Endothelial cell of umbilical vein (primary cell): ENCODE measurements around the gene EPDR1. TPM values are rescaled to one million over a fixed set of nuclear protein-coding genes. Genes with fewer than 3 reads are reported as not detected.

ENCODE experiments used
- BruUV-seq: library from RNA; stranded (reverse); fragments of 400-500 nt; replicated peaks from 2 replicates; lab custom pipeline; 2021; lab: Mats Ljungman, UMichigan
- CTCF ChIA-PET: fragments of 300-600, 350-600 bp; sonication (Branson Sonifier 250); formaldehyde crosslinking; loops from one replicate; lab custom pipeline; 2021; ENCODE audit warnings: antibody characterized with exemption, inconsistent platforms; lab: Charles Lee
- POLR2A ChIA-PET: fragments of 300-600, 350-600 bp; sonication (Branson Sonifier 250); formaldehyde crosslinking; loops from one replicate; lab custom pipeline; 2021; ENCODE audit warnings: antibody characterized with exemption, inconsistent platforms; lab: Charles Lee
- DNase-seq: peaks from one replicate; pipeline ENCODE4 v3.0.0-alpha.2; 2011; ENCODE audit warnings: low read depth, low spot score
- FAIRE-seq: peaks from 2 replicates; lab custom pipeline; 2011; peaks lifted over from hg19 to GRCh38; lab: Jason Lieb, UNC
- H2AFZ ChIP-seq: 2 replicates; pipeline ENCODE4 v1.6.0; 2012; ENCODE audit warnings: low read depth, low read length, control low read depth, inconsistent platforms
- H3K27ac ChIP-seq: 2 replicates; pipeline ENCODE4 v1.5.1; 2011; ENCODE audit warnings: low read depth, mild to moderate bottlenecking, control low read depth, low read length, moderate library complexity; ENCODE audit not compliant: insufficient read depth
- H3K27me3 ChIP-seq, 2 experiments: 2 replicates each; pipeline versions ENCODE4 v1.6.0 to v1.6.1; 2011; ENCODE audit warnings: low read length in 2 of 2, mixed read lengths in 1 of 2; ENCODE audit not compliant: control insufficient read depth in 2 of 2, insufficient read depth in 2 of 2
- H3K36me3 ChIP-seq, 2 experiments: 2 replicates in 1 of 2; 3 replicates in 1 of 2; pipeline ENCODE4 v1.5.1; 2011; ENCODE audit warnings: low read length in 2 of 2, mild to moderate bottlenecking in 1 of 2, moderate library complexity in 1 of 2; ENCODE audit not compliant: control insufficient read depth in 2 of 2, insufficient read depth in 2 of 2; ENCODE audit errors: extremely low read depth in 1 of 2
- H3K4me1 ChIP-seq: 3 replicates; pipeline ENCODE4 v1.5.1; 2011; ENCODE audit warnings: mild to moderate bottlenecking, low read length; ENCODE audit not compliant: control insufficient read depth, insufficient read depth; ENCODE audit errors: extremely low read depth
- H3K4me2 ChIP-seq: 2 replicates; pipeline ENCODE4 v1.6.1; 2011; ENCODE audit warnings: low read length, control low read depth, mixed read lengths; ENCODE audit not compliant: insufficient read depth
- H3K4me3 ChIP-seq, 3 experiments: fragments of 200-600 bp in 1 of 3; sonication (generic), shearing (Covaris generic) in 1 of 3; replicated peaks in 1 of 3; 2 replicates each; pipeline ENCODE4 v1.5.1; 2011 to 2016; ENCODE audit warnings: control low read depth in 3 of 3, low read length in 3 of 3, mild to moderate bottlenecking in 2 of 3, inconsistent platforms in 1 of 3, low read depth in 1 of 3, moderate library complexity in 1 of 3; ENCODE audit not compliant: insufficient read depth in 1 of 3
- H3K79me2 ChIP-seq: 2 replicates; pipeline ENCODE4 v1.6.0; 2012; ENCODE audit warnings: low read length, inconsistent platforms; ENCODE audit not compliant: control insufficient read depth, insufficient read depth
- H3K9ac ChIP-seq: replicated peaks from 2 replicates; pipeline ENCODE3; 2011; ENCODE audit warnings: low read length, control low read depth; ENCODE audit not compliant: insufficient read depth; ENCODE audit errors: extremely low read depth
- H3K9me1 ChIP-seq: replicated peaks from 3 replicates; pipeline ENCODE4 v1.6.0; 2011; ENCODE audit warnings: mild to moderate bottlenecking, low read length; ENCODE audit not compliant: control insufficient read depth, insufficient read depth; ENCODE audit errors: extremely low read depth
- H3K9me3 ChIP-seq: replicated peaks from 2 replicates; pipeline ENCODE4 v1.5.1; 2012; ENCODE audit warnings: low read length, inconsistent platforms; ENCODE audit not compliant: control insufficient read depth, insufficient read depth
- H4K20me1 ChIP-seq: replicated peaks from 2 replicates; pipeline ENCODE3; 2011; ENCODE audit warnings: mild to moderate bottlenecking, low read length; ENCODE audit not compliant: control insufficient read depth, insufficient read depth; ENCODE audit errors: extremely low read depth
- GATA2 ChIP-seq: IDR thresholded peaks from 2 replicates; pipeline ENCODE4 v1.7.0; 2011; ENCODE audit warnings: low read depth, mild to moderate bottlenecking, moderate library complexity, mixed read lengths, low read length; ENCODE audit not compliant: insufficient read length, insufficient read depth
- dilution Hi-C: fragments of 300-500 bp; cut with MboI; formaldehyde crosslinking; loops from one replicate; pipeline ENCODE4 v1.15.0; 2019; ENCODE audit warnings: low sequenced_read_pairs; ENCODE audit not compliant: extremely low pct_ligation_motif_present
- intact Hi-C: fragments of 100-400 bp; cut with micrococcal nuclease; formaldehyde crosslinking; loops from one replicate; pipeline ENCODE4 v1.10.0; 2022
- polyA plus RNA-seq, 4 experiments: library from polyadenylated mRNA; depleted of rRNA in 3 of 4; stranded (reverse) in 3 of 4; unstranded in 1 of 4; fragments of >200 nt; gene quantifications; 2 replicates each; pipeline versions ENCODE4 v1.2.1 to v1.2.3, GENCODE V29; 2011 to 2012; ENCODE audit warnings: missing spikeins in 1 of 4
- total RNA-seq: library from RNA; stranded (reverse); gene quantifications from 2 replicates; pipeline ENCODE4 v1.2.3, GENCODE V29; 2021
- TF ChIP-seq, protein P1 (sequence below), 2 donors: IDR thresholded peaks; 1 replicate in 1 of 2; 2 replicates in 1 of 2; pipeline ENCODE4 v1.5.1; 2011; ENCODE audit warnings: low read length in 2 of 2, mild to moderate bottlenecking in 2 of 2, moderate library complexity in 2 of 2, control low read depth in 1 of 2, inconsistent platforms in 1 of 2, low read depth in 1 of 2; ENCODE audit not compliant: insufficient read depth in 1 of 2; ENCODE audit errors: extremely low read depth in 1 of 2

Gene EPDR1
- total and polyA plus RNA-seq, 2 donors (not counting 3 experiments of a cell fraction or from before 2014, with no cell fraction given): 0.40 to 0.66 TPM

- FAIRE-seq: peak; percentile 63
- ChIA-PET CTCF (interaction anchor here (0.5 to 3.6 kb wide), 27 partner anchors 9 to 459 kb away, joined by 3 to 23 read pairs (median 5); no protein-coding TSS in a partner anchor), POLR2A (no interaction called here)
- TF ChIP-seq GATA2: no peak
- TF ChIP-seq, protein P1, sequence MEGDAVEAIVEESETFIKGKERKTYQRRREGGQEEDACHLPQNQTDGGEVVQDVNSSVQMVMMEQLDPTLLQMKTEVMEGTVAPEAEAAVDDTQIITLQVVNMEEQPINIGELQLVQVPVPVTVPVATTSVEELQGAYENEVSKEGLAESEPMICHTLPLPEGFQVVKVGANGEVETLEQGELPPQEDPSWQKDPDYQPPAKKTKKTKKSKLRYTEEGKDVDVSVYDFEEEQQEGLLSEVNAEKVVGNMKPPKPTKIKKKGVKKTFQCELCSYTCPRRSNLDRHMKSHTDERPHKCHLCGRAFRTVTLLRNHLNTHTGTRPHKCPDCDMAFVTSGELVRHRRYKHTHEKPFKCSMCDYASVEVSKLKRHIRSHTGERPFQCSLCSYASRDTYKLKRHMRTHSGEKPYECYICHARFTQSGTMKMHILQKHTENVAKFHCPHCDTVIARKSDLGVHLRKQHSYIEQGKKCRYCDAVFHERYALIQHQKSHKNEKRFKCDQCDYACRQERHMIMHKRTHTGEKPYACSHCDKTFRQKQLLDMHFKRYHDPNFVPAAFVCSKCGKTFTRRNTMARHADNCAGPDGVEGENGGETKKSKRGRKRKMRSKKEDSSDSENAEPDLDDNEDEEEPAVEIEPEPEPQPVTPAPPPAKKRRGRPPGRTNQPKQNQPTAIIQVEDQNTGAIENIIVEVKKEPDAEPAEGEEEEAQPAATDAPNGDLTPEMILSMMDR (IDR thresholded peaks at IDR 0.05; ENCODE audit: extremely low read depth in 1 of 2, insufficient read depth in 1 of 2, low read depth in 1 of 2, low read length in 2 of 2): peak; percentile 54 to 66
- Histone ChIP-seq H2AFZ (peak within 1 kb of the TSS; percentile 51), H3K27me3 (peaks cover 31 to 42% of the 10 kb centered on the region in 2 experiments), H3K4me2 (peak within 1 kb of the TSS; percentile 22), H3K4me3 (peak within 1 kb of the TSS in 1 of 3 experiments; percentile 20), H4K20me1 (no peaks in the 10 kb centered on the region), H3K9me1 (no peaks in the 10 kb centered on the region), H3K9ac (no peak within 1 kb of the TSS), H3K36me3 (no peaks in the 10 kb centered on the region), H3K27ac (no peak within 1 kb of the TSS), H3K79me2 (no peaks in the 10 kb centered on the region), H3K4me1 (peaks cover 4% of the 10 kb centered on the region), H3K9me3 (no peaks in the 10 kb centered on the region)
- BruUV-seq: no TSS peak
- peak; percentile 56 for DNase-seq
- dilution Hi-C loops: no loop called here
- intact Hi-C loops: loop anchor here (2.0 to 5.0 kb wide), 2 partner anchors 190 to 402 kb away; no protein-coding TSS in a partner anchor
These were observed 3.5 kb upstream of the EPDR1 start, which contains the start of gene SFRP4 for GRCh38 chr7:37916673-37917660. Gene SFRP4 (minus strand): TSS chr7:37916817. CDS start chr7:37916537, 280 bp downstream.
